Activated naive CD8-positive, alpha-beta T cell treated with anti-CD3 and anti-CD28 coated beads, Interleukin-2, amount 50 U/mL, for 24 hours (primary cell): ENCODE measurements around the gene PRKN.

Source experiments
- ATAC-seq: fragments of 150-1000 bp; cut with Tn5 transposase; one replicate; pipeline ENCODE4 v1.10.0; 2021
- DNase-seq: peaks from one replicate; pipeline ENCODE4 v3.0.0; 2021
- H3K27ac Mint-ChIP-seq: one replicate; pipeline ENCODE4 v1.8.0; 2021; ENCODE audit warnings: mild to moderate bottlenecking, mixed read lengths
- H3K27me3 Mint-ChIP-seq: one replicate; pipeline ENCODE4 v1.8.0; 2021; ENCODE audit warnings: mixed read lengths
- H3K36me3 Mint-ChIP-seq: one replicate; pipeline ENCODE4 v1.8.0; 2021; ENCODE audit warnings: low read depth, mixed read lengths
- H3K4me1 Mint-ChIP-seq: one replicate; pipeline ENCODE4 v1.8.0; 2021; ENCODE audit warnings: mixed read lengths
- H3K4me3 Mint-ChIP-seq: one replicate; pipeline ENCODE4 v1.8.0; 2021; ENCODE audit warnings: mild to moderate bottlenecking, moderate library complexity, mixed read lengths
- H3K9me3 Mint-ChIP-seq: one replicate; pipeline ENCODE4 v1.8.0; 2021; ENCODE audit warnings: mixed read lengths

The PRKN gene

GRCh38 chr6:161590961-161591627 lies 1136.5 kb downstream of the PRKN start:
- no peak overlapping the region for H3K27ac Mint-ChIP-seq
- ATAC-seq (no peak), DNase-seq (no peak)
- no peak overlapping the region for H3K4me3 Mint-ChIP-seq
- H3K36me3 Mint-ChIP-seq: no peaks in the 10 kb centered on the region
- H3K27me3 Mint-ChIP-seq: no peaks in the 10 kb centered on the region
- peaks cover 4% of the 10 kb centered on the region for H3K9me3 Mint-ChIP-seq
- H3K4me1 Mint-ChIP-seq: no peaks in the 10 kb centered on the region

DNA sequence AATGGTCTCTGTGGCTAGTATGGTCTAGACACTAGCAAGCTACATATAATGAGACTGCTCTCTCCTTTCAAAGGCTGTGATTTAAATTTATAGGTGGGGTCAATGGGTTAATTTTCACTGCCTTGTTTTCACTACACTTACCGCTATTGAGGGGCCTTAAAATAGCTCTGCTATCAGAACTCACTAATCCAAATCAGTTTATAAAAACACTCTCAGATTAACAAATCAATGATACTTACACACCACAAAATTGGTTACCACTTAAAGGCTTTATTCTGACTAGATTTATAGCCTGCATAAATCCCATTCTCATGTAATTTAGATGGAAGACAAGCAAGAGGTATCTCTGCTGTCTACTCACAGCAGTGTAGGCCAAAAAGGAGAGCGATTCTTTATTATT lies 1140.7 kb downstream of the PRKN start:
- DNase-seq (no peak), ATAC-seq (no peak)
- no peaks in the 10 kb centered on the region for H3K9me3 Mint-ChIP-seq
- no peak overlapping the region for H3K4me3 Mint-ChIP-seq
- no peaks in the 10 kb centered on the region for H3K27me3 Mint-ChIP-seq
- H3K36me3 Mint-ChIP-seq: no peaks in the 10 kb centered on the region
- H3K4me1 Mint-ChIP-seq: no peaks in the 10 kb centered on the region
- H3K27ac Mint-ChIP-seq: no peak overlapping the region

- ATAC-seq: no peak
- Mint-ChIP-seq H3K4me1 (no peaks in the 10 kb centered on the region), H3K27me3 (no peaks in the 10 kb centered on the region), H3K9me3 (no peaks in the 10 kb centered on the region), H3K36me3 (no peaks in the 10 kb centered on the region), H3K27ac (no peak overlapping the region), H3K4me3 (no peak overlapping the region)
- DNase-seq: no peak
Measured at GRCh38 chr6:161584621-161585340, 1142.8 kb downstream of the PRKN start.

GRCh38 chr6:161584051-161584450 lies 1143.5 kb downstream of the PRKN start:
- Mint-ChIP-seq H3K4me1 (no peaks in the 10 kb centered on the region), H3K27ac (no peak overlapping the region), H3K9me3 (no peaks in the 10 kb centered on the region), H3K4me3 (no peak overlapping the region), H3K36me3 (no peaks in the 10 kb centered on the region), H3K27me3 (no peaks in the 10 kb centered on the region)
- no peak for DNase-seq
- no peak for ATAC-seq

GRCh38 chr6:161583584-161583983 lies 1144.0 kb downstream of the PRKN start:
- Mint-ChIP-seq H3K36me3 (no peaks in the 10 kb centered on the region), H3K27me3 (no peaks in the 10 kb centered on the region), H3K9me3 (no peaks in the 10 kb centered on the region), H3K4me1 (no peaks in the 10 kb centered on the region), H3K27ac (no peak overlapping the region), H3K4me3 (no peak overlapping the region)
- ATAC-seq: no peak
- DNase-seq: no peak

DNA sequence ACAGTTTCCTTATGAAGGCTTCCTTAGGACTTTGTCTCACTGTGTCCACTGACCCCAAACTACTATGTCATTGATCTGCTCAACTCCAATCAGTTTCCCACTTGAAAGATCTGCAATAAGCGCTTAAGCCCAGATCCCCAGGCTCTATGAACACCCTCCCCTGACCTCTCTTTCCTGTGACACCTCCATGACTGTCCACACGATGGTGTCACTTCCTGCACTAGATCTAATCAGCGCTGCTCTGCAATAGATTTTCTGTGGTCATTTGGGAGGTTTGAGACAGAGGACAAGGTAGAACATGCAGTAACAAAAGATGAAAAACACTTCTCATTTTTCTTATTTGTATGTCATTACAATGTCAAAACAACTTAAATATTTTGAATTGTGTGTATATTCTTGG lies 1149.1 kb downstream of the PRKN start:
- no peaks in the 10 kb centered on the region for H3K4me1 Mint-ChIP-seq
- no peaks in the 10 kb centered on the region for H3K27me3 Mint-ChIP-seq
- H3K27ac Mint-ChIP-seq: no peak overlapping the region
- DNase-seq (no peak), ATAC-seq (no peak)
- no peaks in the 10 kb centered on the region for H3K36me3 Mint-ChIP-seq
- H3K9me3 Mint-ChIP-seq: peaks cover 4% of the 10 kb centered on the region
- no peak overlapping the region for H3K4me3 Mint-ChIP-seq

GRCh38 chr6:161575523-161576254 lies 1151.9 kb downstream of the PRKN start:
- DNase-seq (no peak), ATAC-seq (no peak)
- Mint-ChIP-seq H3K4me1 (no peaks in the 10 kb centered on the region), H3K9me3 (peaks cover 9% of the 10 kb centered on the region), H3K36me3 (no peaks in the 10 kb centered on the region), H3K27ac (no peak overlapping the region), H3K4me3 (no peak overlapping the region), H3K27me3 (no peaks in the 10 kb centered on the region)

DNA sequence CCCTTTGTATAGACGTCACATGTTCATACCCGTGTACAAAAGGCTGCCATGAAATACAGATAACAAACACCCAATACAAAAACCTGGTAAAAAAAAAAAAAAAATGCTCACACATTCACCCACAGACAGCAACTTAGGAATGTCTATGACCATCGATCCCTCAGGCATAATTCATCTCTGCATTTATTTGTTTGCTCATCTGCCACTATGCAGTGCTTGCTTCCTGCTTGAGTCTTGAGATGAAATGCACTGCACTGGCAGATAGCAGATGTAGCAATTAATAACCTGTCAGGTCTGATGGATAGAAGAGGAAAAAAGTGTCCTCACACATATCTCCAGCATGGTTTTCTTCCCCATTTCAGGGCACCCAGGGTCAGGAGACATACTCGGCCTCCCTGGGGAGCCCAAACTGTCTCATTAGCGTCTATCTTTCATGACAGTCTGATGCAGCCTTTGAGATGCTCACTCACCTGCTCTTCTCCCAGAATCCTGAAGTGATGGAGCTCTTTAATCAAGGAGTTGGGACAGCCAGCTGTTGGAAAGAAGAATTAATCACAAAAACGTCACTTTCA lies 1158.6 kb downstream of the PRKN start:
- H3K9me3 Mint-ChIP-seq: peaks cover 7% of the 10 kb centered on the region
- no peaks in the 10 kb centered on the region for H3K27me3 Mint-ChIP-seq
- no peak overlapping the region for H3K27ac Mint-ChIP-seq
- no peak overlapping the region for H3K4me3 Mint-ChIP-seq
- ATAC-seq (no peak), DNase-seq (no peak)
- no peaks in the 10 kb centered on the region for H3K36me3 Mint-ChIP-seq
- H3K4me1 Mint-ChIP-seq: no peaks in the 10 kb centered on the region

- Mint-ChIP-seq H3K9me3 (no peaks in the 10 kb centered on the region), H3K36me3 (no peaks in the 10 kb centered on the region), H3K4me3 (no peak overlapping the region), H3K4me1 (no peaks in the 10 kb centered on the region), H3K27me3 (no peaks in the 10 kb centered on the region), H3K27ac (no peak overlapping the region)
- DNase-seq (no peak), ATAC-seq (no peak)
Measured at GRCh38 chr6:161564952-161565351, 1162.6 kb downstream of the PRKN start.

DNA sequence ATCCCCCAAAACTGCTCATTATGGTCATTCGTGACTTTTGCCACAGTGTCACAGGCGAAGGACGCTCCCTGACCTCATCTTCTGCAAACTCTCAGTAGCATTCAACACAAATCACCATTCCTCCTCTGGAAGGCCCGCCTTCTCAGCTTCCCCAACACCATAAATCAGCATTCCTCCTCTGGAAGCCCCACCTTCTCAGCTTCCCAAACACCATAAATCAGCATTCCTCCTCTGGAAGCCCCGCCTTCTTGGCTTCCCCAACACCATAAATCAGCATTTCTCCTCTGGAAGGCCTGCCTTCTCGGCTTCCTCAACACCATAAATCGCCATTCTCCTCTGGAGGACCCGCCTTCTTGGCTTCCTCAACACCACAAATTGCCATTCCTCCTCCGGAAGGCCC lies 1165.7 kb downstream of the PRKN start:
- Mint-ChIP-seq H3K4me1 (no peaks in the 10 kb centered on the region), H3K36me3 (no peaks in the 10 kb centered on the region), H3K4me3 (no peak overlapping the region), H3K9me3 (no peaks in the 10 kb centered on the region), H3K27ac (no peak overlapping the region), H3K27me3 (no peaks in the 10 kb centered on the region)
- no peak for ATAC-seq
- DNase-seq: no peak

DNA sequence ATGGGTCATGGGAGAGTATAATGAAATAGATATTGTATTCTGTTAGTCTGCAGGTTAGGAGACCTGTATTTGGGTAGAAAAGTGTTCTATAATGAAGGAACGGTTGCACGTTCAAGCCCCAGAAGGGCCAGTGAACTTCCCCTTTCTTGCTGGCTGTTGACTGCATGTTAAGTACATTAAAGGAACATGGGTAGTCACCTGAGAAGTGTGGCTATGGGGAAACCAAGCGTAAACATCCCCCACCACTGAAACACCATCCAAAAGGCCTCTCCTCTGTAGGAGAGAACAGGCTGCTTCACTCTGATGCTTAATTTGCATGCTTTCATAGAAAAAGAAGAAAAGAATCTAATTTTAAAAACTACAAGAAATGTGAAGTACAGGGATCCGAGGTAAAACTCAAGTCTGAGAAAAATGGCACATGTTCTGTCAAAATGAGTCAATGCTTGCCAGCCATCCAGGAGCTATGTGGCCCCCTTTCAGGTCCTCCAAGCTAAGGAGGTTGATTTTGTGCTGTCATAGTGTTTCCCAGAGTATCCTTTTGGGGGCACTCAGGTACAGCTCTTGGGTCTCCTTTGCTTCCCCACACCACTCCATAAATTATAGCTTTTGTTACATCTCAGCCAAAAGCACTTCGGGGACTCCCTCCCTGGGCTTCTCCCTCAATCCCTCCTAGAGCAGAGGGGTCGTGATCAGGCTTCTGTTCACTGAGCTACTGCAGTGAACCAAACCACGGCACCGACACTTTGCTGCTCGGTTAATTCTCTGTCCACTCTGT lies 1170.0 kb downstream of the PRKN start:
- H3K4me1 Mint-ChIP-seq: no peaks in the 10 kb centered on the region
- no peak overlapping the region for H3K4me3 Mint-ChIP-seq
- no peaks in the 10 kb centered on the region for H3K27me3 Mint-ChIP-seq
- DNase-seq (no peak), ATAC-seq (no peak)
- peaks cover 6% of the 10 kb centered on the region for H3K9me3 Mint-ChIP-seq
- H3K27ac Mint-ChIP-seq: no peak overlapping the region
- H3K36me3 Mint-ChIP-seq: peaks cover 3% of the 10 kb centered on the region

- Mint-ChIP-seq H3K27me3 (no peaks in the 10 kb centered on the region), H3K9me3 (peaks cover 6% of the 10 kb centered on the region), H3K4me1 (no peaks in the 10 kb centered on the region), H3K36me3 (peaks cover 5% of the 10 kb centered on the region), H3K27ac (no peak overlapping the region), H3K4me3 (no peak overlapping the region)
- ATAC-seq (no peak), DNase-seq (no peak)
Measured at GRCh38 chr6:161554883-161555282, 1172.7 kb downstream of the PRKN start.

DNA sequence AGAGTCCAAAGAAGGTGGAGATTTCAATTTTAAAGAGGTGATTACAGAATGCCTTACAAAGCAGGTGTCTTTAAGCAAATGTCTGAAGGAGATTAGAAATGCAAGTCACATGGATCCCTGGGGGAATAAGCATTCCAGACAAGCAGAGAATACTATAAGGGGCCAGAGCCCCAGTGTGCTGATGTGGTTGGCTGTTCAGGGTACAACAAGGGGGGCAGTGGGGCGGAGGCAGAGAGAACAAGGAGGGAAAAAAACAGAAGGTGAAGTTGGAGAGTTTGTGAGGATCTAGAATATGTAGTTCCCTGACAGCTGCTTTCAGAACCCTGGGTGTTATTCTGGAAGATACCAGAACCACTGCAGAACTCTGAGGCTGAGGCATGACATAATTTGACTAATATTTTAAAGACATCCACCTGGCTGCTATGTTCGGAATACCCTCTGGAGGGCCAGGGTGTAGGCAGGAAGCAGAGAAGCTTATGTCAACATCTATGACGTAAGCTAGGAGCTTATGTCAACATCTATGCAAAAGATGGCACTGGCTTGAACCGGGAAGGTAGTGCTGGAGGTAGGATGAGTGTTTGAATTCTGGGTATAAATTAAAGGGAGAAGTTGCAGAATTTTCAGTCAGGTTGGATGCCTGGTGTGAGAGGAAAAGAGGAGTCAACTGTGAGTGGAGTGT lies 1177.5 kb downstream of the PRKN start:
- H3K4me1 Mint-ChIP-seq: peaks cover 1% of the 10 kb centered on the region
- DNase-seq: no peak
- H3K27ac Mint-ChIP-seq: no peak overlapping the region
- ATAC-seq: no peak
- H3K4me3 Mint-ChIP-seq: no peak overlapping the region
- H3K36me3 Mint-ChIP-seq: peaks cover 2% of the 10 kb centered on the region
- H3K9me3 Mint-ChIP-seq: peaks cover under 1% of the 10 kb centered on the region
- H3K27me3 Mint-ChIP-seq: no peaks in the 10 kb centered on the region
